Measurements from ENCODE around the gene C4orf50.

The C4orf50 gene

GRCh38 chr4:6050551-6050950 lies 32.3 kb upstream of the C4orf50 start:
- H3K4me3 ChIP-seq (replicated peaks; ENCODE audit: low read depth, low read length): no peak overlapping the region
- DNase-seq (ENCODE audit: extremely low read depth, low read depth): no peak
- TF ChIP-seq, protein P1, sequence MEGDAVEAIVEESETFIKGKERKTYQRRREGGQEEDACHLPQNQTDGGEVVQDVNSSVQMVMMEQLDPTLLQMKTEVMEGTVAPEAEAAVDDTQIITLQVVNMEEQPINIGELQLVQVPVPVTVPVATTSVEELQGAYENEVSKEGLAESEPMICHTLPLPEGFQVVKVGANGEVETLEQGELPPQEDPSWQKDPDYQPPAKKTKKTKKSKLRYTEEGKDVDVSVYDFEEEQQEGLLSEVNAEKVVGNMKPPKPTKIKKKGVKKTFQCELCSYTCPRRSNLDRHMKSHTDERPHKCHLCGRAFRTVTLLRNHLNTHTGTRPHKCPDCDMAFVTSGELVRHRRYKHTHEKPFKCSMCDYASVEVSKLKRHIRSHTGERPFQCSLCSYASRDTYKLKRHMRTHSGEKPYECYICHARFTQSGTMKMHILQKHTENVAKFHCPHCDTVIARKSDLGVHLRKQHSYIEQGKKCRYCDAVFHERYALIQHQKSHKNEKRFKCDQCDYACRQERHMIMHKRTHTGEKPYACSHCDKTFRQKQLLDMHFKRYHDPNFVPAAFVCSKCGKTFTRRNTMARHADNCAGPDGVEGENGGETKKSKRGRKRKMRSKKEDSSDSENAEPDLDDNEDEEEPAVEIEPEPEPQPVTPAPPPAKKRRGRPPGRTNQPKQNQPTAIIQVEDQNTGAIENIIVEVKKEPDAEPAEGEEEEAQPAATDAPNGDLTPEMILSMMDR (IDR thresholded peaks at IDR 0.05; ENCODE audit: low read depth, low read length, missing control alignments): no peak

DNA sequence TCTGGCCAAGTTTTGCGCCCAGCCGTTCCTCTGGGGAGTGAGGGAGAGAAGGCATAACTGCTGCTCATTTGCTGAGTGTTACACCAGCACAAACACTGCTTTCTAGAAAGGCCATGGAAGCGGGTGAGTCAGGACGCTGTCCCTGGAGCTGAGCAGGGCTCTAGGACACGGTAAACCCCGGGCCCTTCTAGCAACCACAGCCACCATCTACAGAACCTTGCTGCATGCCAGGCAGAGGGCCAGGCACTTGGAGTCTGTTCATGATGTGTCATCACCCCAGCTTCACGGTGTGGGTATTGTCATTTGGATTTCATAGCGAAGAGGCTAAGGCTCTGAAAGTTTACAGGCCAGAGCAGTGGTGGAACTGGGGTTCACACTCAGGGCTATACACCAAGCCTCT lies 31.8 kb upstream of the C4orf50 start:
- H3K4me3 ChIP-seq (replicated peaks; ENCODE audit: low read depth, low read length): no peak overlapping the region
- no peak for DNase-seq (ENCODE audit: extremely low read depth, low read depth)
- TF ChIP-seq, protein P1 (IDR thresholded peaks at IDR 0.05; ENCODE audit: low read depth, low read length, missing control alignments): no peak

DNA sequence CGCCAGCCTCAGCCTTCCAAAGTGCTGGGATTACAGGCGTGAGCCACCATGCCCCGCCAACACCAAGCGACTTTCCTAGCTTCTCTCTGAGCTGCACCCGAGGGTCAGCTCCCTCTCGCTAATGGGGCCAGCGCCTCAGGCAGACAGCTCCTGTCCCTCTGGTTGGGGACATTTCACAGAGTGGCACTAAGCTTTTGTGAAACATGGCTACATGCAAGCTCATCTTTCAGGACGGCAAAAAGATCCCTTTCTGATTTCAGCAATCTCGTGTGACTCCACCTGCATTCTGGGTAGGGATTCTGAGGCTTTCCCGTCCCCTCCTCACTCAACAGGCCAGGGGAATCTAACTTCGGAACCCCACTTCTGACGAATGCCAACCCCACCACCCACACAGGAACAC lies 31.0 kb upstream of the C4orf50 start:
- no peak for DNase-seq (ENCODE audit: extremely low read depth, low read depth)
- TF ChIP-seq, protein P1 (IDR thresholded peaks at IDR 0.05; ENCODE audit: low read depth, low read length, missing control alignments): no peak
- H3K4me3 ChIP-seq (replicated peaks; ENCODE audit: low read depth, low read length): no peak overlapping the region

GRCh38 chr4:6048537-6048936 lies 30.3 kb upstream of the C4orf50 start:
- no peak overlapping the region for H3K4me3 ChIP-seq (replicated peaks; ENCODE audit: low read depth, low read length)
- TF ChIP-seq, protein P1 (IDR thresholded peaks at IDR 0.05; ENCODE audit: low read depth, low read length, missing control alignments): no peak
- no peak for DNase-seq (ENCODE audit: extremely low read depth, low read depth)

DNA sequence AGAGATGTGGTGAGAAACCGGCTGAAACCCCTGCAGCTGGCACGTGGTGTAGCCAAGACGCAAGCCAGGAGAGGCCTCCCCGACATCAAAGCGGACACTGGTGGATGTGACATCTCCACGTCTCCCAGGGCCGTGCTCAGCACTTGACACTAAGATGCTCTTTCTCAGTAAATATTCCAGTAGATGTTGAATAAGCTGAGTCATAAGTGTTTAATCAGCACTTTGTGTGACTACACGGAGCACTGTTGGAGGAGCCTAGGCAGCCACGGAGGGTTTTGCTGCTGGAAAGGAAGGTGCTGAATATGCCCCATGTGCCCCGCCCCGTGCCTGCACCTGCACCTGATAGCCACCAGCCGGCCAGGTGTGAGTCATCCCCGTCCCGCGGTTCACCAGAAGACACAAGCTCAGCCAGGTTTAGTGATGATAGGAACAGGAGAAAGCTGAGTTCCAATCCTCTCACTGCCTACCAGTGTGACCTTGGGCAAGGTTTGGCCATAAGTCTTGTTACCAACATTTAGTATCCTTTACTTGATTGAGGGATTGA lies 29.0 kb upstream of the C4orf50 start:
- TF ChIP-seq, protein P1 (IDR thresholded peaks at IDR 0.05; ENCODE audit: low read depth, low read length, missing control alignments): no peak
- DNase-seq (ENCODE audit: extremely low read depth, low read depth): no peak
- no peak overlapping the region for H3K4me3 ChIP-seq (replicated peaks; ENCODE audit: low read depth, low read length)

DNA sequence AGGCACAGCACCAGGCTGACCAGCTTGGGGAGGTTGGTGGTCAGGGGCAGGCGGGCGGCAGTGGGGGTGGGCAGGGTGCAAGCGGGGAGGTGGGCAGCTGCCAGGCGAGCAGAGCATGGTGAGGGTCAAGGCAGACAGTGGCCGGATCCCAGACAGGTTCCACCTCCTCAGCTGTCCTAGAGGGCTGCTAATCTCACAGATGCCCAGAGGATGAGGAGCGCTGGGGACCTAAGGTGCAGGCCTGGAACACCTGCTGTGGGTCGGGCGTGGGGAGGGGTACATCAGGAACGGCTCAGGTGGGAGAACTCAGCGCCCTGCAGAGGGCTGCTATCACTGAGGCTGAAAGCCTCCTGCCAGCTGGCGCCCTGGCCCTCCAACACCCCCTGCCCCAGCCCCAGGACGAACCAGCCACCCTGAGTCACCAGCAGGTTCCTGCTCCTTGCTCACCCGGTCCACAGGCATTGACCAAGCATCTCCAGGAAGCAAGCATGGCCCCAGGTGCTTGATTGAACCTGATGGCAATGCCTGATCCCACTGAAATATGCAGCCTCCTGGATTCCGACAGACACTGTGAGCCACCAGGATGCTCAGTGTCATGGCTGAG lies 28.4 kb upstream of the C4orf50 start:
- TF ChIP-seq, protein P1 (IDR thresholded peaks at IDR 0.05; ENCODE audit: low read depth, low read length, missing control alignments): no peak
- DNase-seq (ENCODE audit: extremely low read depth, low read depth): no peak
- H3K4me3 ChIP-seq (replicated peaks; ENCODE audit: low read depth, low read length): no peak overlapping the region

- DNase-seq (ENCODE audit: extremely low read depth, low read depth): no peak
- TF ChIP-seq, protein P1 (IDR thresholded peaks at IDR 0.05; ENCODE audit: low read depth, low read length, missing control alignments): no peak
Observed at GRCh38 chr4:6044805-6045204, 26.6 kb upstream of the C4orf50 start.

More at GRCh38 chr4:6044805-6045204, 26.6 kb upstream of the C4orf50 start:
- H3K4me3 ChIP-seq (replicated peaks; ENCODE audit: low read depth, low read length): no peak overlapping the region

Measured in HFF-Myc (cell line).